Activated CD8-positive, alpha-beta T cell treated with anti-CD3 and anti-CD28 coated beads, Interleukin-2, amount 10 ng/mL, durations not matched to agents 7 days and 5 days (primary cell): Measurements from ENCODE around the gene PPME1. TPM values are rescaled to one million over a fixed set of nuclear protein-coding genes. Genes with fewer than 3 reads are reported as not detected.

Experiments
- ATAC-seq: fragments of 150-1000 bp; cut with Tn5 transposase; one replicate; pipeline ENCODE4 v1.10.0; 2021; ENCODE audit warnings: moderate library complexity
- CTCF ChIA-PET: fragments of 350-600 bp; sonication (Branson Sonifier 250); formaldehyde crosslinking; loops from one replicate; lab custom pipeline; 2021; ENCODE audit warnings: antibody characterized with exemption; lab: Charles Lee
- POLR2A ChIA-PET: fragments of 350-600 bp; sonication (Branson Sonifier 250); formaldehyde crosslinking; loops from one replicate; lab custom pipeline; 2021; ENCODE audit warnings: antibody characterized with exemption; lab: Charles Lee
- DNase-seq: peaks from one replicate; pipeline ENCODE4 v3.0.0-alpha.2; 2020
- H3K27ac Mint-ChIP-seq: one replicate; pipeline ENCODE4 v1.8.0; 2021; ENCODE audit warnings: mild to moderate bottlenecking, mixed read lengths
- H3K27me3 Mint-ChIP-seq: one replicate; pipeline ENCODE4 v1.8.0; 2021; ENCODE audit warnings: low read depth, mixed read lengths
- H3K36me3 Mint-ChIP-seq: one replicate; pipeline ENCODE4 v1.8.0; 2021; ENCODE audit warnings: low read depth, mixed read lengths
- H3K4me1 Mint-ChIP-seq: one replicate; pipeline ENCODE4 v1.8.0; 2021; ENCODE audit warnings: low read depth, mixed read lengths
- H3K4me3 Mint-ChIP-seq: one replicate; pipeline ENCODE4 v1.8.0; 2021; ENCODE audit warnings: mild to moderate bottlenecking, mixed read lengths
- H3K9me3 Mint-ChIP-seq: one replicate; pipeline ENCODE4 v1.8.0; 2022; ENCODE audit warnings: mixed read lengths; ENCODE audit not compliant: insufficient read depth
- total RNA-seq, 2 experiments: library from RNA; stranded (reverse); gene quantifications; one replicate each; pipeline ENCODE4 v1.2.3, GENCODE V29; 2021

The PPME1 gene
- total RNA-seq, 2 experiments from 2014 or later, result 28.6 to 29.6 TPM

DNA sequence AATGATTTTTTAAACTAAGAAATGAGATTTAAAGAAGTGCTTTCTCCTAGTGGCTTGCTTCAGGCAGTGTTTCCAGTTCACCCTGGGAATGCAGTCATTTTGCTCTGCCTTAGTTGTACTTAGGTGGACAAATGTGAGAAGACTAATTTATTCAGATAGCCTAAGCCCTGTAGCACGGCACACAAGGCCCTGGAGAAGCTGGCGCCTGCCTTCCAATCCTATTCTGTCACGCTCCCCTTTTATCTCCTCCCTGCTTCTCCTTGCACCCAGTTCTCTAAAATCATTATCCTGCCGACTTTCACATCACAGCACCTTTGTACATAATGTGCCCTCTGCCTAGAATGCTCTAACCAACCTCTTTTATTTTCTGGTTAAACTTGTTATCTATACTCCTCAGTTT, 64.0 kb downstream of the PPME1 start:
- DNase-seq (no peak), ATAC-seq (no peak)
- H3K36me3 Mint-ChIP-seq, result peaks cover 23% of the 10 kb centered on the region
- ChIA-PET POLR2A (no interaction called here), CTCF (interaction anchor here (1.3 kb wide), 1 partner anchor 21 kb away, joined by 4 read pairs; no protein-coding TSS in a partner anchor)
- H3K27me3 Mint-ChIP-seq, result no peaks in the 10 kb centered on the region
- no peak overlapping the region for H3K27ac Mint-ChIP-seq
- no peak overlapping the region for H3K4me3 Mint-ChIP-seq
- peaks cover 12% of the 10 kb centered on the region for H3K4me1 Mint-ChIP-seq
- no peaks in the 10 kb centered on the region for H3K9me3 Mint-ChIP-seq

- Mint-ChIP-seq H3K4me3 (no peak overlapping the region), H3K27ac (no peak overlapping the region), H3K4me1 (peaks cover 4% of the 10 kb centered on the region), H3K36me3 (peaks cover 21% of the 10 kb centered on the region), H3K9me3 (no peaks in the 10 kb centered on the region), H3K27me3 (no peaks in the 10 kb centered on the region)
- ATAC-seq (no peak), DNase-seq (no peak)
- ChIA-PET POLR2A (no interaction called here), CTCF (interaction anchor here (0.7 to 1.5 kb wide), 3 partner anchors 18 to 274 kb away, joined by 3 to 4 read pairs (median 3); no protein-coding TSS in a partner anchor)
These were observed 66.5 kb downstream of the PPME1 start for GRCh38 chr11:74237541-74237940.

DNA sequence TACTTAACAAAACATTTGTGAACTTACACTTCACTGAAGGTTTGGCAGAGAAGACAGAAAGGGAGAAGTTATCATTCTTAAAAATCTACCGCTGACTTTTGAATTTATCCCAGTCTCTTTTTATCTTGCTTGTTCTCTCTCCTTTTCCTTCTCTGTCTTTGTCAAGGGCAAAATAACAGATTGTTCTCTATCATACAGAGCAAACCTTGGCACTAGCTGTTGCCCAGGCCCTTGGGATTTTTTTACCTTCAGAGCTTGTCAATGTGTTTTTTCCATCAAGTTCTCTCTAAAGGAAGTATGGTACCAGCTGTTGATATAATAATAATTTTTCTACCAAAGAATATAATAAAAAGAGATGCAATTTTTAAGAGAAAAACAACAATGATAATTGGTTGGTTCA, 67.2 kb downstream of the PPME1 start:
- Mint-ChIP-seq H3K27me3 (no peaks in the 10 kb centered on the region), H3K36me3 (peaks cover 21% of the 10 kb centered on the region), H3K9me3 (no peaks in the 10 kb centered on the region), H3K4me1 (peaks cover under 1% of the 10 kb centered on the region), H3K4me3 (no peak overlapping the region), H3K27ac (no peak overlapping the region)
- POLR2A ChIA-PET, result no interaction called here
- ATAC-seq (no peak), DNase-seq (no peak)
- CTCF ChIA-PET, result interaction anchor here (0.9 to 1.9 kb wide), 3 partner anchors 18 to 274 kb away, joined by 3 to 9 read pairs (median 4); no protein-coding TSS in a partner anchor

DNA sequence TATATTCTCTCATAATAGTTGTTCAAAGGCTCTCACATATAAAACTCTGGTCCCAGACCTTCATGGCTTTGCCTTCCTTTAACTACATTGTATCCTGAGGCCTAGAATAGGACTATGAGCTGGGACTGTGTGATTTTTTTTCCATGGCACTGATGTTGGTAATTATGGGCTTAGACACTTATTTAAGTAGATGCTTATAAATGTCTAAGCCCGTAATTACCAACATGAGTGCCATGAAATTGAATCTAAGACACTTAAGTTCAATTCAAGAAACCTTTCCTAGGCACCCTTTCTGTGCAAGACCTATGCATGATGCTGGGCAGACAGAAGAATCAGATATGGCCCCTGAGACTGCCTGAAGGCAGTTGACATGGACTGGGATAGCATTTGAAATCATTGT, 77.4 kb downstream of the PPME1 start:
- Mint-ChIP-seq H3K9me3 (no peaks in the 10 kb centered on the region), H3K4me3 (no peak overlapping the region), H3K27ac (no peak overlapping the region), H3K27me3 (no peaks in the 10 kb centered on the region), H3K36me3 (peaks cover 14% of the 10 kb centered on the region), H3K4me1 (no peaks in the 10 kb centered on the region)
- POLR2A ChIA-PET, result no interaction called here
- CTCF ChIA-PET, result no interaction called here
- ATAC-seq (no peak), DNase-seq (no peak)

DNA sequence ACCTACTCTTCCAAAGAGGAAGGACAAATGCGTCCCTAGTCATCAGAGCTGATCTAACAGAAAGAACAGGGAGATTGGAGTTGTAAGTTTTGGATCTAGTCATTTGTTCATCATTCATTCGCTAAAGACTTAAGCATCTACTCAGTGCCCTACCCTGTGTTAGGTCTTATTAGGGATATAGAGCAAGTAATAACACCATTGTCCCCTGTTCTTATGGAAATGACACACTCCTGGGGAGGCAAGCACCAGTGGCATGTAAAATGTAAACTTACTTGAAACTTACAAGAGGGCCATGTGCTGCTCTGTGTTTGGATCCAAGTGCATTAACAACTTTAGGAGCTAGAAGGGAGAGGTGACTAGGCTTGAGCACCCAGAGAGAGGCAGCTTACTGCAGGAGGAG, 78.4 kb downstream of the PPME1 start:
- H3K27ac Mint-ChIP-seq, result no peak overlapping the region
- no peak for ATAC-seq
- ChIA-PET POLR2A (no interaction called here), CTCF (no interaction called here)
- H3K36me3 Mint-ChIP-seq, result peaks cover 20% of the 10 kb centered on the region
- no peak for DNase-seq
- H3K9me3 Mint-ChIP-seq, result no peaks in the 10 kb centered on the region
- H3K4me3 Mint-ChIP-seq, result no peak overlapping the region
- no peaks in the 10 kb centered on the region for H3K27me3 Mint-ChIP-seq
- no peaks in the 10 kb centered on the region for H3K4me1 Mint-ChIP-seq

- no peak for ATAC-seq
- Mint-ChIP-seq H3K27me3 (no peaks in the 10 kb centered on the region), H3K4me3 (no peak overlapping the region), H3K9me3 (no peaks in the 10 kb centered on the region), H3K36me3 (peaks cover 13% of the 10 kb centered on the region), H3K27ac (no peak overlapping the region), H3K4me1 (peaks cover 2% of the 10 kb centered on the region)
- ChIA-PET CTCF (interaction anchor here (1.1 kb wide), 1 partner anchor 68 kb away, joined by 3 read pairs; no protein-coding TSS in a partner anchor), POLR2A (no interaction called here)
- DNase-seq, result no peak
These were observed 82.3 kb downstream of the PPME1 start for GRCh38 chr11:74253361-74253760.

DNA sequence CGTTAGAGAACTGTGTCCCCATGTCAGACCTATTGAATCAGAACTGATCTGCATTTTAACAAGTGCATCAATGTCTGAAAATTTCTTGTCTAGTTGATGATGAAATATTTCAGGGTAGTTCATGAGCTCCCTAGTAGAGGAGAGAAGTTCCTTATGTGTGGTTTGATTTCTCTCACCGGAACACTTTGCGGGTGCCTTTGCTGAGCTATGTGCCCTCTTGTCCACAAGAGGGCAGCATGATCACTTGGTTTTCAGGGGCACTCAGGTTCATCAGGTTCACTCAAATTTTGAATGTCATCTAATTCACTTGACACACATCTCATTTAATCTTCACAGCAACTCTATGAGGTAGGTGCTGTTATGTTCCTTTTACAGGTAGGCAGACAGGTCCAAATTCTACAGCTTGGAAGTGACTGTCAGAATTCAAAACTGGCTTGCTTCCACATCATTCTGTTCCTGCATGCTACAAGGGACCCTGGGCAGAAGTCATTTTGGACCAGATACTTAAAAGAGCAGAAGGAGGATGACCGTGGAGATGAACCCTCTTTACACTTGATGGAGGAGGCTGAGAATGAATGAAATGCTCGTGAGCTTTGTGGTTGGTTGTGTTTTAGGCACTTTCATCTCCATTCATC, 84.8 kb downstream of the PPME1 start:
- ATAC-seq (peak; percentile 69), DNase-seq (peak; percentile 68)
- H3K27me3 Mint-ChIP-seq, result no peaks in the 10 kb centered on the region
- POLR2A ChIA-PET, result interaction anchor here (1.1 kb wide), 1 partner anchor 276 kb away, joined by 5 read pairs; no protein-coding TSS in a partner anchor
- peaks cover 2% of the 10 kb centered on the region for H3K4me1 Mint-ChIP-seq
- H3K36me3 Mint-ChIP-seq, result peaks cover 13% of the 10 kb centered on the region
- no peaks in the 10 kb centered on the region for H3K9me3 Mint-ChIP-seq
- H3K27ac Mint-ChIP-seq, result no peak overlapping the region
- no peak overlapping the region for H3K4me3 Mint-ChIP-seq
- CTCF ChIA-PET, result interaction anchor here (0.6 to 3.5 kb wide), 61 partner anchors 9 to 446 kb away, joined by 3 to 57 read pairs (median 4); partner anchors contain the start of genes C2CD3, PGM2L1 and PPME1

DNA sequence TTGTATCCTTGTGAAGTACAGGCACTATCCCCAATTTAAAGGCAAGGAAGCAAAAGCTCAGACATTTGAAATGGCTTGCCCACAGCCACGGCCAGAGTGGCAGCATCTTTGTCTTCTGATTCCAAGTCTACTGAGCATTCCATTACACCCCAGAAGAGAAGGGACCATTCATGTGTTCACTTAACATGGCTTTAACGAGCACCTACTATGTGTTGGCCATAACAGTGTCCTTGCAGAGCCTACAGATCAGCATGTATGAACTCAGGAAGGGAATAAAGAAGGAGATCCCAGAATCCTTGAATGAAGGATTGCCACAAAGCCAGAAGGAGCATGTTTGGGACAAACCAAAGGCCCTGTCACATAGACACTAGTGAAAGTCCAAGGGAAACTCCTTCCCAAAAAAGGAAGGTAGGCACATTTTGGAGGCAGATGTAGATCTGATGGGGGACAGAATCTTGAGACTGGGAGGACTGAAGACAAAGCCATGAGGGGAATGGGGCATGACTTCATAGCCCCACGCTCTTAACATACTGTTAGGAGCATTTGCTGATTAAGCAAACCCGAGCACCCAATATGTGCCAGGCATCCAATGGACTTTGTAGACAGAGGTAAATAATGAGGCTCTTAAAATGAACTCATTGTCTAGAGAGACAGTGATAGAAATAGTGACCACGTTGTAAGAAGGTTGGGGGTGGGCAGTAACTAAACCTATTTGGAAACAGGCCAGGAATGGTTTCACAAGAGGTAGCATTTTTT, 85.5 kb downstream of the PPME1 start:
- Mint-ChIP-seq H3K36me3 (peaks cover 13% of the 10 kb centered on the region), H3K27ac (no peak overlapping the region), H3K4me1 (peaks cover 2% of the 10 kb centered on the region)

DNA sequence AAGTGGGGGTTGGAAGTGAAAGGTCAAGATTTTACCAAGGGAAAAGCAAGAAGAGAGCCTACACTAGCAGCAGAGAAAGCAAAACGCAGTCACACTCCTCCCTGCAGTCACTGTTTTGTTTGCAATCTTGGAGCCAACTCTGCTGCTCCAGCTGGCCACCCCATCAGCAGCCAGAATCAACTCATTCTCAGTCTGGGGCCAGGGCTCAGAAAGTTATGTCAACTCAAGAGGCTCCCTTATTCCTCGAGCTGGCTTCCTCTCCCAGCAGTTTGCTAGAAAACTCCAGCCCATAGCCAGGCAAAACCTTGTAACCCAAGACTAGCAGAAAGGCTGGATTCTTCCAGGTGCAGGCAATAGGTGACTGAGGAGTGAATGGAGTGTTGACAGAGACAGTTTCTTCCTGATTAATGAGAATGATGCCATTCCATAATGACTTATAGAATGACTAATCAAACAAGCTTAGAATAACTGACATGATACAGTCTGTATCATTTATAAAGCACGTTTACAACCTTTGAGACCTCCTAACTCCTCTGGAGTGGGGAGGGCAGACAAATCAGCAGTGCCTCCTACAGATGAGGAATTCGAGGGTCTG, 87.0 kb downstream of the PPME1 start:
- Mint-ChIP-seq H3K4me3 (no peak overlapping the region), H3K36me3 (peaks cover 13% of the 10 kb centered on the region), H3K9me3 (no peaks in the 10 kb centered on the region), H3K27ac (no peak overlapping the region), H3K4me1 (peaks cover 2% of the 10 kb centered on the region), H3K27me3 (peaks cover 5% of the 10 kb centered on the region)
- ChIA-PET POLR2A (no interaction called here), CTCF (interaction anchor here (1.1 kb wide), 2 partner anchors 12 to 192 kb away, joined by 3 to 9 read pairs; no protein-coding TSS in a partner anchor)
- ATAC-seq (no peak), DNase-seq (no peak)

More for the DNA sequence above, 85.5 kb downstream of the PPME1 start:
- Mint-ChIP-seq H3K9me3 (no peaks in the 10 kb centered on the region), H3K4me3 (no peak overlapping the region), H3K27me3 (no peaks in the 10 kb centered on the region)
- no peak for ATAC-seq
- DNase-seq, result no peak
- POLR2A ChIA-PET, result interaction anchor here (1.1 kb wide), 1 partner anchor 277 kb away, joined by 5 read pairs; no protein-coding TSS in a partner anchor
- CTCF ChIA-PET, result interaction anchor here (0.7 to 3.5 kb wide), 41 partner anchors 9 to 445 kb away, joined by 3 to 57 read pairs (median 5); partner anchors contain the start of genes C2CD3 and PPME1

GRCh38 chr11:74262725-74263124, 91.6 kb downstream of the PPME1 start:
- no peak overlapping the region for H3K27ac Mint-ChIP-seq
- peaks cover 10% of the 10 kb centered on the region for H3K27me3 Mint-ChIP-seq
- H3K9me3 Mint-ChIP-seq, result no peaks in the 10 kb centered on the region
- H3K4me3 Mint-ChIP-seq, result no peak overlapping the region
- no peaks in the 10 kb centered on the region for H3K36me3 Mint-ChIP-seq
- DNase-seq (no peak), ATAC-seq (no peak)
- no peaks in the 10 kb centered on the region for H3K4me1 Mint-ChIP-seq
- POLR2A ChIA-PET, result no interaction called here
- CTCF ChIA-PET, result no interaction called here

DNA sequence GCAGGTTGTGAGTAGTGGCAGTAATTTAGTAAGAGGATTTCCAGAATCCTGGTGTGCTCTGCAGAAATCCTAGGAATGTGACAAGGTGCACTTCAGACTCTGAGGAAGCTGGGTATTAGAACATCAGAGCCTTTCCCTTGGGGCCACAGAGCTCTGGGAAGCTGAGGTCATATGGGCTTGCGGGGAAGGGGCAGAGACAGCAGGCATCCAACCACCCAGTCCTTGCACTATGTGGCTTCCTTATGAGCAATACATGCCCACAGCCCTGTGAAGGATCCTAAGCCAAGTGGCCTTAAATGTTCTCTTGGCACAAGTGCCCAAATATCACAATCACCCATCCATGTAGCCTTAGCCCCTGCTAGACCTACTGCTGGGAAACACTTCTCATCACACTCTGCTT, 94.2 kb downstream of the PPME1 start:
- DNase-seq, result no peak
- CTCF ChIA-PET, result interaction anchor here (1.5 kb wide), 2 partner anchors 10 to 302 kb away, joined by 3 to 8 read pairs; no protein-coding TSS in a partner anchor
- Mint-ChIP-seq H3K9me3 (no peaks in the 10 kb centered on the region), H3K4me3 (no peak overlapping the region), H3K27ac (no peak overlapping the region), H3K4me1 (peaks cover 20% of the 10 kb centered on the region), H3K27me3 (peaks cover 16% of the 10 kb centered on the region), H3K36me3 (no peaks in the 10 kb centered on the region)
- ATAC-seq, result no peak
- POLR2A ChIA-PET, result no interaction called here
